Measurements from ENCODE around the gene PDE6D. TPM values are rescaled to one million over a fixed set of nuclear protein-coding genes. Genes with fewer than 3 reads are reported as not detected.

PDE6D gene
- total and polyA plus RNA-seq, 2 of the 13 experiments (the other 11 are each of a cell fraction or from before 2014, with no cell fraction given), result 14.1 to 23.2 TPM

- TF ChIP-seq ZFY (CRISPR knock-in tag; IDR thresholded peaks at IDR 0.05), result peak; percentile 82
- no peak for TF ChIP-seq PREB (CRISPR knock-in tag; IDR thresholded peaks at IDR 0.05)
- TF ChIP-seq NBN (conservative IDR thresholded peaks at IDR 0.05), result no peak
- no peak for TF ChIP-seq ZNF251 (CRISPR knock-in tag; IDR thresholded peaks at IDR 0.05)
- TF ChIP-seq ZBTB42 (CRISPR knock-in tag; IDR thresholded peaks at IDR 0.05), result 0 out of 2 replicates have a peak, but pooled peaks have one; percentile 31
- TF ChIP-seq ZNF101 (CRISPR knock-in tag; IDR thresholded peaks at IDR 0.05; ENCODE audit: borderline replicate concordance, low read depth), result no peak
- peak; percentile 38; the same call in 1 of the 2 replicates for TF ChIP-seq ZNF746 (CRISPR knock-in tag; IDR thresholded peaks at IDR 0.05)
- no peak; the same call in 1 of the 2 replicates for TF ChIP-seq ETV5 (CRISPR knock-in tag; IDR thresholded peaks at IDR 0.05; ENCODE audit: borderline replicate concordance)
- peak; percentile 15 for TF ChIP-seq SRSF1 (optimal IDR thresholded peaks at IDR 0.05; ENCODE audit: low read depth, low read length)
- TF ChIP-seq E2F1 (CRISPR knock-in tag; IDR thresholded peaks at IDR 0.05), result peak; percentile 96
- peak; percentile 81 to 88 for TF ChIP-seq HMGXB4 (CRISPR knock-in tag; IDR thresholded peaks at IDR 0.05; ENCODE audit: borderline replicate concordance in 1 of 2, low read depth in 1 of 2)
- no peak for TF ChIP-seq ZBTB38 (CRISPR knock-in tag; IDR thresholded peaks at IDR 0.05)
- peak; percentile 37; the same call in 1 of the 2 replicates for TF ChIP-seq RNF219 (CRISPR knock-in tag; IDR thresholded peaks at IDR 0.05)
- TF ChIP-seq ZNF672 (CRISPR knock-in tag; IDR thresholded peaks at IDR 0.05), result no peak
- peak; percentile 65; the same call in 1 of the 2 replicates for TF ChIP-seq ZNF556 (CRISPR knock-in tag; IDR thresholded peaks at IDR 0.05; ENCODE audit: borderline replicate concordance)
- TF ChIP-seq RFX1 (IDR thresholded peaks at IDR 0.05), result no peak
- TF ChIP-seq REXO4 (CRISPR knock-in tag; IDR thresholded peaks at IDR 0.05; ENCODE audit: borderline replicate concordance), result no peak
- TF ChIP-seq TRIM24 (CRISPR knock-in tag; IDR thresholded peaks at IDR 0.05), result no peak
- no peak for TF ChIP-seq RFXANK (CRISPR knock-in tag; IDR thresholded peaks at IDR 0.05)
- TF ChIP-seq MTERF4 (CRISPR knock-in tag; IDR thresholded peaks at IDR 0.05), result no peak
- 0 out of 2 replicates have a peak, but pooled peaks have one; percentile 5 for TF ChIP-seq RFX3 (CRISPR knock-in tag; IDR thresholded peaks at IDR 0.05)
- TF ChIP-seq ATF5 (CRISPR knock-in tag; IDR thresholded peaks at IDR 0.05; ENCODE audit: low read depth), result no peak
Observed at GRCh38 chr2:231706731-231707624, 74.1 kb downstream of the PDE6D start (continued).
